HUES64 (cell line): ENCODE data around the gene ATP6V1B1.

Experiments
- H3K27ac ChIP-seq: 2 replicates; pipeline ENCODE4 v1.7.0; 2013; ENCODE audit warnings: low read depth, low read length, inconsistent platforms
- H3K27me3 ChIP-seq: 2 replicates; pipeline ENCODE4 v1.6.1; 2013; ENCODE audit warnings: mild to moderate bottlenecking, low read length; ENCODE audit not compliant: insufficient read depth
- H3K36me3 ChIP-seq: 2 replicates; pipeline ENCODE4 v1.6.1; 2013; ENCODE audit warnings: mild to moderate bottlenecking, low read length; ENCODE audit not compliant: insufficient read depth
- H3K4me1 ChIP-seq: 2 replicates; pipeline ENCODE4 v1.6.1; 2013; ENCODE audit warnings: mild to moderate bottlenecking, low read length, moderate library complexity; ENCODE audit not compliant: insufficient read depth
- H3K4me3 ChIP-seq: 2 replicates; pipeline ENCODE4 v1.5.1; 2013; ENCODE audit warnings: mild to moderate bottlenecking, low read length, moderate library complexity
- H3K9ac ChIP-seq: 2 replicates; pipeline ENCODE4 v1.6.1; 2013; ENCODE audit warnings: mild to moderate bottlenecking, low read depth, low read length
- H3K9me3 ChIP-seq: 2 replicates; pipeline ENCODE4 v1.6.1; 2013; ENCODE audit warnings: low read depth, low read length; ENCODE audit not compliant: insufficient read depth
- WGBS: fragments of 150-250, 120-280 bp; methylation state at CpG from one replicate; pipeline ENCODE4 v1.1.7; 2013; ENCODE audit warnings: missing lambda C conversion rate; 5-methylcytosine and 5-hydroxymethylcytosine counted together

Gene ATP6V1B1

GRCh38 chr2:70930371-70931329, 5.0 kb upstream of the ATP6V1B1 start:
- Histone ChIP-seq H3K27me3 (peaks cover 8% of the 10 kb centered on the region; the same call in 1 of the 2 replicates), H3K9me3 (no peaks in the 10 kb centered on the region)
- WGBS = 89% methylated on average over 4 of the region's 4 CpGs

GRCh38 chr2:70931376-70932000, 4.2 kb upstream of the ATP6V1B1 start:
- Histone ChIP-seq H3K9ac (no peak overlapping the region), H3K27me3 (peaks cover 12% of the 10 kb centered on the region; the same call in 1 of the 2 replicates), H3K4me1 (no peaks in the 10 kb centered on the region; the same call in 1 of the 2 replicates), H3K36me3 (no peaks in the 10 kb centered on the region), H3K4me3 (no peak overlapping the region), H3K27ac (no peak overlapping the region), H3K9me3 (no peaks in the 10 kb centered on the region)
- 73% methylated on average over 9 of the region's 9 CpGs for WGBS

More at GRCh38 chr2:70930371-70931329, 5.0 kb upstream of the ATP6V1B1 start:
- Histone ChIP-seq H3K27ac (no peak overlapping the region), H3K36me3 (no peaks in the 10 kb centered on the region), H3K9ac (no peak overlapping the region), H3K4me1 (no peaks in the 10 kb centered on the region), H3K4me3 (no peak overlapping the region)

GRCh38 chr2:70932631-70933230, 3.0 kb upstream of the ATP6V1B1 start:
- WGBS = 91% methylated on average over 21 of the region's 21 CpGs
- Histone ChIP-seq H3K27ac (no peak overlapping the region), H3K36me3 (no peaks in the 10 kb centered on the region), H3K9me3 (no peaks in the 10 kb centered on the region), H3K9ac (no peak overlapping the region), H3K27me3 (peaks cover 18% of the 10 kb centered on the region; the same call in 1 of the 2 replicates), H3K4me1 (no peaks in the 10 kb centered on the region; the same call in 1 of the 2 replicates), H3K4me3 (no peak overlapping the region)

GRCh38 chr2:70934981-70935380, 719 bp upstream of the ATP6V1B1 start:
- WGBS = 92% methylated on average over 1 of the region's 1 CpG
- Histone ChIP-seq H3K4me1 (peaks cover 14% of the 10 kb centered on the region), H3K36me3 (no peaks in the 10 kb centered on the region), H3K4me3 (no peak overlapping the region), H3K27me3 (peaks cover 40% of the 10 kb centered on the region), H3K9ac (no peak overlapping the region), H3K9me3 (no peaks in the 10 kb centered on the region), H3K27ac (no peak overlapping the region)

- H3K9ac ChIP-seq = no peak overlapping the region
- H3K9me3 ChIP-seq = no peaks in the 10 kb centered on the region
- no peak overlapping the region for H3K27ac ChIP-seq
- no peaks in the 10 kb centered on the region for H3K36me3 ChIP-seq
- H3K4me1 ChIP-seq = peaks cover 14% of the 10 kb centered on the region
- no peak overlapping the region for H3K4me3 ChIP-seq
- peaks cover 53% of the 10 kb centered on the region for H3K27me3 ChIP-seq
- 88% methylated on average over 10 of the region's 10 CpGs for WGBS
Observed at GRCh38 chr2:70936165-70936978, 672 bp downstream of the ATP6V1B1 start.

- 62% methylated on average over 9 of the region's 10 CpGs for WGBS
- H3K27ac ChIP-seq = no peak overlapping the region
Observed at GRCh38 chr2:70936979-70937811, 1.5 kb downstream of the ATP6V1B1 start.

GRCh38 chr2:70937866-70938585, 2.3 kb downstream of the ATP6V1B1 start:
- peaks cover 69% of the 10 kb centered on the region for H3K27me3 ChIP-seq
- no peak overlapping the region for H3K27ac ChIP-seq
- H3K9me3 ChIP-seq = no peaks in the 10 kb centered on the region
- no peak overlapping the region for H3K9ac ChIP-seq
- WGBS = 51% methylated on average over 8 of the region's 10 CpGs
- H3K4me3 ChIP-seq = no peak overlapping the region
- peaks cover 17% of the 10 kb centered on the region for H3K4me1 ChIP-seq
- H3K36me3 ChIP-seq = no peaks in the 10 kb centered on the region

More at GRCh38 chr2:70936979-70937811, 1.5 kb downstream of the ATP6V1B1 start:
- Histone ChIP-seq H3K9me3 (no peaks in the 10 kb centered on the region), H3K9ac (no peak overlapping the region), H3K4me3 (no peak overlapping the region), H3K4me1 (peaks cover 14% of the 10 kb centered on the region), H3K27me3 (peaks cover 61% of the 10 kb centered on the region), H3K36me3 (no peaks in the 10 kb centered on the region)

- peaks cover 73% of the 10 kb centered on the region for H3K27me3 ChIP-seq
- H3K9ac ChIP-seq = no peak overlapping the region
- peaks cover 21% of the 10 kb centered on the region for H3K4me1 ChIP-seq
- H3K4me3 ChIP-seq = peak overlapping the region; percentile 32
- no peaks in the 10 kb centered on the region for H3K36me3 ChIP-seq
- no peaks in the 10 kb centered on the region for H3K9me3 ChIP-seq
- H3K27ac ChIP-seq = no peak overlapping the region
- 21% methylated on average over 3 of the region's 3 CpGs for WGBS
Observed at GRCh38 chr2:70938586-70938950, 2.9 kb downstream of the ATP6V1B1 start.

GRCh38 chr2:70939001-70939838, 3.5 kb downstream of the ATP6V1B1 start:
- no peak overlapping the region for H3K27ac ChIP-seq
- no peaks in the 10 kb centered on the region for H3K36me3 ChIP-seq
- H3K9ac ChIP-seq = no peak overlapping the region
- peak overlapping the region; percentile 32 for H3K4me3 ChIP-seq
- peaks cover 21% of the 10 kb centered on the region for H3K4me1 ChIP-seq
- H3K9me3 ChIP-seq = no peaks in the 10 kb centered on the region
- H3K27me3 ChIP-seq = peaks cover 72% of the 10 kb centered on the region
- WGBS = 9% methylated on average over 30 of the region's 30 CpGs
